ENCODE results near the gene SPEF1.
"Not testable (repeated sequence)": the region's sequence is repeated elsewhere in the genome, so short reads cannot be mapped to it uniquely, and the experiment has no call there.

SPEF1 gene

GRCh38 chr20:3781153-3781910 lies at the start of gene SPEF1:
TSS of gene SPEF1 (minus strand) at chr20:3781448. CDS start at chr20:3781287, 161 bp downstream.
- DNase-seq, result peak; percentile 56

- not testable (repeated sequence) for DNase-seq
Observed at GRCh38 chr20:3829891-3830290, 48.6 kb upstream of the SPEF1 start.

GRCh38 chr20:3828798-3829197 lies 47.5 kb upstream of the SPEF1 start:
- DNase-seq, result no peak

- DNase-seq, result no peak
Observed at GRCh38 chr20:3826420-3826819, 45.2 kb upstream of the SPEF1 start.

- no peak for DNase-seq
Observed at GRCh38 chr20:3825526-3825925, 44.3 kb upstream of the SPEF1 start.

GRCh38 chr20:3823881-3824280 lies 42.6 kb upstream of the SPEF1 start:
- no peak for DNase-seq

- DNase-seq, result no peak
Observed at GRCh38 chr20:3821996-3822395, 40.7 kb upstream of the SPEF1 start.

GRCh38 chr20:3820901-3821727 lies 39.9 kb upstream of the SPEF1 start:
- DNase-seq, result no peak

GRCh38 chr20:3820048-3820900 lies 39.0 kb upstream of the SPEF1 start, which contains the start of gene AP5S1:
TSS of gene AP5S1 (plus strand) at chr20:3820547. CDS start at chr20:3822118, 1,571 bp downstream.
- peak; percentile 91 for DNase-seq

- DNase-seq, result no peak
Observed at GRCh38 chr20:3819411-3820047, 38.3 kb upstream of the SPEF1 start.

- peak; percentile 26 for DNase-seq
Observed at GRCh38 chr20:3818155-3819151, 37.2 kb upstream of the SPEF1 start.

GRCh38 chr20:3815703-3816315 lies 34.6 kb upstream of the SPEF1 start:
- DNase-seq, result peak; percentile 73

- DNase-seq, result no peak
Observed at GRCh38 chr20:3814928-3815495, 33.8 kb upstream of the SPEF1 start.

- peak; percentile 42 for DNase-seq
Observed at GRCh38 chr20:3813848-3814581, 32.8 kb upstream of the SPEF1 start.

GRCh38 chr20:3812975-3813847 lies 32.0 kb upstream of the SPEF1 start:
- no peak for DNase-seq

GRCh38 chr20:3812259-3812681 lies 31.0 kb upstream of the SPEF1 start:
- no peak for DNase-seq

GRCh38 chr20:3811467-3812258 lies 30.4 kb upstream of the SPEF1 start:
- peak; percentile 98 for DNase-seq

- no peak for DNase-seq
Observed at GRCh38 chr20:3808544-3808943, 27.3 kb upstream of the SPEF1 start.
